WTC11 (cell line): ENCODE results near the gene ACSS2. TPM values are rescaled to one million over a fixed set of nuclear protein-coding genes. Genes with fewer than 3 reads are reported as not detected.

Source experiments
- ATAC-seq: fragments of 200-7000 bp; cut with Tn5 transposase; 2 replicates; pipeline ENCODE4 v1.10.0; 2021; ENCODE audit warnings: mild to moderate bottlenecking, moderate library complexity
- CTCF ChIA-PET: fragments of 300-600 bp; sonication (Branson Sonifier 250); formaldehyde crosslinking; loops from one replicate; lab custom pipeline; 2021; ENCODE audit warnings: antibody characterized with exemption; lab: Charles Lee
- POLR2A ChIA-PET: fragments of 350-600 bp; sonication (Branson Sonifier 250); formaldehyde crosslinking; loops from one replicate; lab custom pipeline; 2021; ENCODE audit warnings: antibody characterized with exemption; lab: Charles Lee
- DNase-seq: peaks from one replicate; pipeline ENCODE4 v3.0.0; 2021; ENCODE audit warnings: low spot score
- H3K27ac Mint-ChIP-seq: 2 replicates; pipeline ENCODE4 v1.8.0; 2021; ENCODE audit warnings: mixed read lengths
- H3K27me3 Mint-ChIP-seq: 2 replicates; pipeline ENCODE4 v1.8.0; 2021; ENCODE audit warnings: low read depth, mild to moderate bottlenecking, moderate library complexity, mixed read lengths
- H3K36me3 Mint-ChIP-seq: 2 replicates; pipeline ENCODE4 v1.8.0; 2021; ENCODE audit warnings: mixed read lengths
- H3K4me1 Mint-ChIP-seq: 2 replicates; pipeline ENCODE4 v1.8.0; 2022; ENCODE audit warnings: mixed read lengths
- H3K4me3 Mint-ChIP-seq: 2 replicates; pipeline ENCODE4 v1.8.0; 2021; ENCODE audit warnings: mild to moderate bottlenecking, moderate library complexity, mixed read lengths
- H3K9me3 Mint-ChIP-seq: 2 replicates; pipeline ENCODE4 v1.8.0; 2021; ENCODE audit warnings: mixed read lengths
- CBFB ChIP-seq: sonication (generic); formaldehyde crosslinking; IDR thresholded peaks from 2 replicates; pipeline ENCODE4 v1.8.1; 2022; ENCODE audit warnings: mild to moderate bottlenecking, low read depth, missing genetic modification reagents
- CREM ChIP-seq: sonication (generic); formaldehyde crosslinking; IDR thresholded peaks from 2 replicates; pipeline ENCODE4 v1.8.1; 2022; ENCODE audit warnings: mild to moderate bottlenecking, missing genetic modification reagents, moderate library complexity
- EMX1 ChIP-seq: fragments of 250-450 bp; sonication (Bioruptor Pico); IDR thresholded peaks from 2 replicates; pipeline ENCODE4 v1.8.0; 2021; ENCODE audit warnings: mild to moderate bottlenecking
- ESRRA ChIP-seq: sonication (generic); formaldehyde crosslinking; IDR thresholded peaks from 2 replicates; pipeline ENCODE4 v1.8.1; 2022; ENCODE audit warnings: mild to moderate bottlenecking, missing genetic modification reagents, borderline replicate concordance
- ETV6 ChIP-seq: sonication (generic); formaldehyde crosslinking; IDR thresholded peaks from 2 replicates; pipeline ENCODE4 v1.8.1; 2022; ENCODE audit warnings: mild to moderate bottlenecking, missing genetic modification reagents
- GRHL2 ChIP-seq: fragments of 250-450 bp; sonication (Bioruptor Pico); IDR thresholded peaks from 2 replicates; pipeline ENCODE4 v1.8.0; 2022; ENCODE audit warnings: mild to moderate bottlenecking, moderate library complexity; ENCODE audit not compliant: insufficient replicate concordance, severe bottlenecking
- HMGA2 ChIP-seq: fragments of 250-450 bp; sonication (Bioruptor Pico); IDR thresholded peaks from 2 replicates; pipeline ENCODE4 v1.4.0; 2021; ENCODE audit warnings: mild to moderate bottlenecking, moderate library complexity
- MYBL2 ChIP-seq: sonication (generic); formaldehyde crosslinking; IDR thresholded peaks from 2 replicates; pipeline ENCODE4 v1.8.1; 2023; ENCODE audit warnings: mild to moderate bottlenecking, moderate library complexity, missing genetic modification reagents
- PRRX2 ChIP-seq: fragments of 250-450 bp; sonication (Bioruptor Pico); IDR thresholded peaks from 2 replicates; pipeline ENCODE4 v1.8.0; 2021; ENCODE audit warnings: mild to moderate bottlenecking
- SMAD3 ChIP-seq: sonication (generic); formaldehyde crosslinking; IDR thresholded peaks from 2 replicates; pipeline ENCODE4 v1.8.0; 2022; ENCODE audit warnings: missing genetic modification reagents, mild to moderate bottlenecking, borderline replicate concordance
- TCF7 ChIP-seq: sonication (generic); formaldehyde crosslinking; IDR thresholded peaks from 2 replicates; pipeline ENCODE4 v1.8.0; 2022; ENCODE audit warnings: mild to moderate bottlenecking, low read depth, missing genetic modification reagents, moderate library complexity
- TEAD1 ChIP-seq: sonication (generic); formaldehyde crosslinking; IDR thresholded peaks from 2 replicates; pipeline ENCODE4 v1.8.0; 2022; ENCODE audit warnings: mild to moderate bottlenecking, missing genetic modification reagents
- ZNF138 ChIP-seq: sonication (generic); formaldehyde crosslinking; conservative IDR thresholded peaks from 2 replicates; pipeline ENCODE4 v1.8.1; 2022; ENCODE audit warnings: mild to moderate bottlenecking, moderate library complexity, missing genetic modification reagents
- ZNF232 ChIP-seq: sonication (generic); formaldehyde crosslinking; IDR thresholded peaks from 2 replicates; pipeline ENCODE4 v1.8.0; 2022; ENCODE audit warnings: mild to moderate bottlenecking, missing genetic modification reagents
- total RNA-seq: library from RNA; stranded (reverse); gene quantifications from 3 replicates; pipeline ENCODE4 v1.2.3, GENCODE V29; 2021
- TF ChIP-seq, protein P1 (sequence below): sonication (generic); formaldehyde crosslinking; conservative IDR thresholded peaks from 2 replicates; pipeline ENCODE4 v1.8.1; 2022; ENCODE audit warnings: mild to moderate bottlenecking, missing genetic modification reagents
- TF ChIP-seq, protein P2 (sequence below): sonication (generic); formaldehyde crosslinking; IDR thresholded peaks from 2 replicates; pipeline ENCODE4 v1.8.0; 2022; ENCODE audit warnings: mild to moderate bottlenecking, missing genetic modification reagents
- TF ChIP-seq, protein P3 (sequence below): sonication (generic); formaldehyde crosslinking; IDR thresholded peaks from 2 replicates; pipeline ENCODE4 v1.8.0; 2022; ENCODE audit warnings: mild to moderate bottlenecking, missing genetic modification reagents
- TF ChIP-seq, protein P4 (sequence below): sonication (generic); formaldehyde crosslinking; IDR thresholded peaks from 2 replicates; pipeline ENCODE4 v1.8.0; 2023; ENCODE audit warnings: mild to moderate bottlenecking, missing genetic modification reagents
- TF ChIP-seq, protein P5 (sequence below): sonication (generic); formaldehyde crosslinking; IDR thresholded peaks from 2 replicates; pipeline ENCODE4 v1.8.1; 2023; ENCODE audit warnings: mild to moderate bottlenecking, missing genetic modification reagents, moderate library complexity
- TF ChIP-seq, protein P6 (sequence below): sonication (generic); formaldehyde crosslinking; IDR thresholded peaks from 2 replicates; pipeline ENCODE4 v1.8.1; 2023; ENCODE audit warnings: mild to moderate bottlenecking, missing genetic modification reagents
- TF ChIP-seq, protein P7 (sequence below): fragments of 250-450 bp; sonication (Bioruptor Pico); IDR thresholded peaks from 2 replicates; pipeline ENCODE4 v1.9.0; 2021; ENCODE audit warnings: mild to moderate bottlenecking
- TF ChIP-seq, protein P8 (sequence below): sonication (generic); formaldehyde crosslinking; IDR thresholded peaks from 2 replicates; pipeline ENCODE4 v1.8.1; 2022; ENCODE audit warnings: mild to moderate bottlenecking, moderate library complexity, missing genetic modification reagents

The ACSS2 gene
- total RNA-seq, 1 experiment from 2014 or later: 28.9 TPM

DNA sequence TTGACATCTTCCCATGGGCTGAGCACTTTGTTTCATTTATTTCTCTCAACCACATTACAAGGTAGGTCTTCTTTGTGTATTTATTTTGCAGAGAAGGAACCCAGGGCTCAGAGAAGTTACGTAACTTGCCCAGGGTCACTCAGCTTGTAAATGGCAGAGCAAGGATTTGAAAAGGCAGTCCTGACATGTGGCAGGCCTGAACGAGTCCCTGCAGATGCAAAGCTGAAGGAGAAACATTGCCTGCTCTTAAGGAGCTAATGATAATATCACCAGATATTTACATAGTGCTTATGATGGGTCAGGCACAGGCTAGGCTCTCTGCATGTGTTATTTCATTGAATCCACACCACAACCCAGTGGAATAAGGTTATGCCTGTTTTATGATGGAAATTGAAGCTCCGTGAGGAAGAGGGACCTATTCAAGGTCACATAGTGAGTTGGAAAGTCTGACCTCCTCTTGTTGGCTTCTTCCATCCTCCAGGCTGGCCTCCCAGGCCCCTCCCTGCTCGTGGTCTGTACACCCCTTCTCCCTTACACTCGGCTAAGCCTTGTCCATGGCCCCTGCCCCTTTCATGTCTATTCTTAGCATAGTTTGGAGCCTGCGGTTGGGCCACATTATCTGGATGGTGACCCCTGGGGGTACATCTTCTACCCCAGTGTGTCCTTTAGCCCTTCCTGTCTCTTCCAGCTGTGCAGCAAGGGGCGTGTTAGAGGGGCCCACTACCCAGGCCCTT lies 91.8 kb downstream of the ACSS2 start:
- H3K36me3 Mint-ChIP-seq: no peaks in the 10 kb centered on the region
- DNase-seq: no peak
- H3K27me3 Mint-ChIP-seq: no peaks in the 10 kb centered on the region
- ChIA-PET CTCF (interaction anchor here (1.0 to 2.8 kb wide), 3 partner anchors 12 to 128 kb away, joined by 3 to 10 read pairs (median 4); partner anchors contain the start of genes ACSS2, GSS and MYH7B), POLR2A (no interaction called here)
- no peak for ATAC-seq
- no peaks in the 10 kb centered on the region for H3K9me3 Mint-ChIP-seq
- peaks cover 12% of the 10 kb centered on the region for H3K4me1 Mint-ChIP-seq
- no peak overlapping the region for H3K4me3 Mint-ChIP-seq
- TF ChIP-seq, protein P1, sequence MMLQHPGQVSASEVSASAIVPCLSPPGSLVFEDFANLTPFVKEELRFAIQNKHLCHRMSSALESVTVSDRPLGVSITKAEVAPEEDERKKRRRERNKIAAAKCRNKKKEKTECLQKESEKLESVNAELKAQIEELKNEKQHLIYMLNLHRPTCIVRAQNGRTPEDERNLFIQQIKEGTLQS (CRISPR knock-in tag): no peak
- TF ChIP-seq MYBL2 (CRISPR knock-in tag) (no peak), GRHL2 (no peak)
- H3K27ac Mint-ChIP-seq: no peak overlapping the region

DNA sequence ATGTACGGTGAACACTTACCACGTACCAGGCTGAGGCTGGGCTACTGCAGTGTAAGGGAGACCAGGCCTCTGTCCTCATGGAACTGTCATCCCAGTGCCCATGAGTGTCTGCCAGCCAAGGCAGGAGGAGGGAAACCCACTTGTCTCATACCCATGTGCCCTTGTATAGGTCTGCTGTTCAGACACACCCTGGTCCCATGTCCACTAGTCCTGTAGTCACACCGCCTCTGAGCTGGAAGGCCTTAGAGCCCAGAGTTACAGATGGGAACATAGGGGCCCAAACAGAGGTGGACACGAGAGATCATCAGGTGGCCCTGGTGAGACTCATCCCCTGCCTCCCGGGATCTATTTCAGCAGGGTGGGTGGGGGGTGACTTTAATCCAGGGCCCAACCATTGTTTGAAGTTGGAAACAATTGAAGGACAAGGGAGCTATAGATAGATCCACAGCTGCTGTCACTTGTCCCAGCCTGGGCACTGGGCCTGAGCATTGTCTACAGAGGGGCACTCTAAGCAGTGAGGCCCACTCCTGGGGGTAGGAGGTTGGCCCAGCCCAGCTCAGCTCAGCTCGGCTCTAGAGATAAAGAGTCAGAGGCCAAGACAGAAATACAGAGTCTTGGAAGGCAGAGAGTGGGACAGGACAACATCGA lies 93.9 kb downstream of the ACSS2 start:
- Mint-ChIP-seq H3K4me3 (no peak overlapping the region), H3K27me3 (no peaks in the 10 kb centered on the region), H3K36me3 (no peaks in the 10 kb centered on the region), H3K27ac (no peak overlapping the region), H3K9me3 (no peaks in the 10 kb centered on the region), H3K4me1 (peaks cover 12% of the 10 kb centered on the region)
- DNase-seq: no peak
- ATAC-seq: no peak
- POLR2A ChIA-PET: no interaction called here
- CTCF ChIA-PET: interaction anchor here (1.0 kb wide), 1 partner anchor 14 kb away, joined by 3 read pairs; the partner anchor contains the start of genes GSS and MYH7B
- TF ChIP-seq TEAD1 (CRISPR knock-in tag) (no peak), ZNF138 (CRISPR knock-in tag) (no peak), SMAD3 (no peak), ESRRA (no peak), GRHL2 (no peak), EMX1 (CRISPR knock-in tag) (no peak), ZNF232 (CRISPR knock-in tag) (no peak), CREM (CRISPR knock-in tag) (no peak), CBFB (no peak), PRRX2 (no peak), HMGA2 (no peak), TCF7 (CRISPR knock-in tag) (no peak), ETV6 (no peak)
- TF ChIP-seq, protein P2, sequence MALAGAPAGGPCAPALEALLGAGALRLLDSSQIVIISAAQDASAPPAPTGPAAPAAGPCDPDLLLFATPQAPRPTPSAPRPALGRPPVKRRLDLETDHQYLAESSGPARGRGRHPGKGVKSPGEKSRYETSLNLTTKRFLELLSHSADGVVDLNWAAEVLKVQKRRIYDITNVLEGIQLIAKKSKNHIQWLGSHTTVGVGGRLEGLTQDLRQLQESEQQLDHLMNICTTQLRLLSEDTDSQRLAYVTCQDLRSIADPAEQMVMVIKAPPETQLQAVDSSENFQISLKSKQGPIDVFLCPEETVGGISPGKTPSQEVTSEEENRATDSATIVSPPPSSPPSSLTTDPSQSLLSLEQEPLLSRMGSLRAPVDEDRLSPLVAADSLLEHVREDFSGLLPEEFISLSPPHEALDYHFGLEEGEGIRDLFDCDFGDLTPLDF (CRISPR knock-in tag): no peak
- TF ChIP-seq, protein P3, sequence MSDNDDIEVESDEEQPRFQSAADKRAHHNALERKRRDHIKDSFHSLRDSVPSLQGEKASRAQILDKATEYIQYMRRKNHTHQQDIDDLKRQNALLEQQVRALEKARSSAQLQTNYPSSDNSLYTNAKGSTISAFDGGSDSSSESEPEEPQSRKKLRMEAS (CRISPR knock-in tag): no peak
- TF ChIP-seq, protein P4, sequence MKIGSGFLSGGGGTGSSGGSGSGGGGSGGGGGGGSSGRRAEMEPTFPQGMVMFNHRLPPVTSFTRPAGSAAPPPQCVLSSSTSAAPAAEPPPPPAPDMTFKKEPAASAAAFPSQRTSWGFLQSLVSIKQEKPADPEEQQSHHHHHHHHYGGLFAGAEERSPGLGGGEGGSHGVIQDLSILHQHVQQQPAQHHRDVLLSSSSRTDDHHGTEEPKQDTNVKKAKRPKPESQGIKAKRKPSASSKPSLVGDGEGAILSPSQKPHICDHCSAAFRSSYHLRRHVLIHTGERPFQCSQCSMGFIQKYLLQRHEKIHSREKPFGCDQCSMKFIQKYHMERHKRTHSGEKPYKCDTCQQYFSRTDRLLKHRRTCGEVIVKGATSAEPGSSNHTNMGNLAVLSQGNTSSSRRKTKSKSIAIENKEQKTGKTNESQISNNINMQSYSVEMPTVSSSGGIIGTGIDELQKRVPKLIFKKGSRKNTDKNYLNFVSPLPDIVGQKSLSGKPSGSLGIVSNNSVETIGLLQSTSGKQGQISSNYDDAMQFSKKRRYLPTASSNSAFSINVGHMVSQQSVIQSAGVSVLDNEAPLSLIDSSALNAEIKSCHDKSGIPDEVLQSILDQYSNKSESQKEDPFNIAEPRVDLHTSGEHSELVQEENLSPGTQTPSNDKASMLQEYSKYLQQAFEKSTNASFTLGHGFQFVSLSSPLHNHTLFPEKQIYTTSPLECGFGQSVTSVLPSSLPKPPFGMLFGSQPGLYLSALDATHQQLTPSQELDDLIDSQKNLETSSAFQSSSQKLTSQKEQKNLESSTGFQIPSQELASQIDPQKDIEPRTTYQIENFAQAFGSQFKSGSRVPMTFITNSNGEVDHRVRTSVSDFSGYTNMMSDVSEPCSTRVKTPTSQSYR (CRISPR knock-in tag): no peak
- TF ChIP-seq, protein P5, sequence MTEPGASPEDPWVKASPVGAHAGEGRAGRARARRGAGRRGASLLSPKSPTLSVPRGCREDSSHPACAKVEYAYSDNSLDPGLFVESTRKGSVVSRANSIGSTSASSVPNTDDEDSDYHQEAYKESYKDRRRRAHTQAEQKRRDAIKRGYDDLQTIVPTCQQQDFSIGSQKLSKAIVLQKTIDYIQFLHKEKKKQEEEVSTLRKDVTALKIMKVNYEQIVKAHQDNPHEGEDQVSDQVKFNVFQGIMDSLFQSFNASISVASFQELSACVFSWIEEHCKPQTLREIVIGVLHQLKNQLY (CRISPR knock-in tag): no peak
- TF ChIP-seq, protein P6, sequence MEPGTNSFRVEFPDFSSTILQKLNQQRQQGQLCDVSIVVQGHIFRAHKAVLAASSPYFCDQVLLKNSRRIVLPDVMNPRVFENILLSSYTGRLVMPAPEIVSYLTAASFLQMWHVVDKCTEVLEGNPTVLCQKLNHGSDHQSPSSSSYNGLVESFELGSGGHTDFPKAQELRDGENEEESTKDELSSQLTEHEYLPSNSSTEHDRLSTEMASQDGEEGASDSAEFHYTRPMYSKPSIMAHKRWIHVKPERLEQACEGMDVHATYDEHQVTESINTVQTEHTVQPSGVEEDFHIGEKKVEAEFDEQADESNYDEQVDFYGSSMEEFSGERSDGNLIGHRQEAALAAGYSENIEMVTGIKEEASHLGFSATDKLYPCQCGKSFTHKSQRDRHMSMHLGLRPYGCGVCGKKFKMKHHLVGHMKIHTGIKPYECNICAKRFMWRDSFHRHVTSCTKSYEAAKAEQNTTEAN (CRISPR knock-in tag): no peak
- TF ChIP-seq, protein P7, sequence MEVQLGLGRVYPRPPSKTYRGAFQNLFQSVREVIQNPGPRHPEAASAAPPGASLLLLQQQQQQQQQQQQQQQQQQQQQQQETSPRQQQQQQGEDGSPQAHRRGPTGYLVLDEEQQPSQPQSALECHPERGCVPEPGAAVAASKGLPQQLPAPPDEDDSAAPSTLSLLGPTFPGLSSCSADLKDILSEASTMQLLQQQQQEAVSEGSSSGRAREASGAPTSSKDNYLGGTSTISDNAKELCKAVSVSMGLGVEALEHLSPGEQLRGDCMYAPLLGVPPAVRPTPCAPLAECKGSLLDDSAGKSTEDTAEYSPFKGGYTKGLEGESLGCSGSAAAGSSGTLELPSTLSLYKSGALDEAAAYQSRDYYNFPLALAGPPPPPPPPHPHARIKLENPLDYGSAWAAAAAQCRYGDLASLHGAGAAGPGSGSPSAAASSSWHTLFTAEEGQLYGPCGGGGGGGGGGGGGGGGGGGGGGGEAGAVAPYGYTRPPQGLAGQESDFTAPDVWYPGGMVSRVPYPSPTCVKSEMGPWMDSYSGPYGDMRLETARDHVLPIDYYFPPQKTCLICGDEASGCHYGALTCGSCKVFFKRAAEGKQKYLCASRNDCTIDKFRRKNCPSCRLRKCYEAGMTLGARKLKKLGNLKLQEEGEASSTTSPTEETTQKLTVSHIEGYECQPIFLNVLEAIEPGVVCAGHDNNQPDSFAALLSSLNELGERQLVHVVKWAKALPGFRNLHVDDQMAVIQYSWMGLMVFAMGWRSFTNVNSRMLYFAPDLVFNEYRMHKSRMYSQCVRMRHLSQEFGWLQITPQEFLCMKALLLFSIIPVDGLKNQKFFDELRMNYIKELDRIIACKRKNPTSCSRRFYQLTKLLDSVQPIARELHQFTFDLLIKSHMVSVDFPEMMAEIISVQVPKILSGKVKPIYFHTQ (CRISPR knock-in tag): no peak
- TF ChIP-seq, protein P8, sequence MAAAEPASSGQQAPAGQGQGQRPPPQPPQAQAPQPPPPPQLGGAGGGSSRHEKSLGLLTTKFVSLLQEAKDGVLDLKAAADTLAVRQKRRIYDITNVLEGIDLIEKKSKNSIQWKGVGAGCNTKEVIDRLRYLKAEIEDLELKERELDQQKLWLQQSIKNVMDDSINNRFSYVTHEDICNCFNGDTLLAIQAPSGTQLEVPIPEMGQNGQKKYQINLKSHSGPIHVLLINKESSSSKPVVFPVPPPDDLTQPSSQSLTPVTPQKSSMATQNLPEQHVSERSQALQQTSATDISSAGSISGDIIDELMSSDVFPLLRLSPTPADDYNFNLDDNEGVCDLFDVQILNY (CRISPR knock-in tag): no peak
